Iris pigment epithelial cell (primary cell): ENCODE results near the gene NKAIN4.
A peak's percentile ranks its signal among the peaks of the same experiment; 100 is the strongest.

ENCODE experiments used
- DNase-seq: peaks from one replicate; pipeline ENCODE4 v3.0.0-alpha.2; 2011; ENCODE audit warnings: low read depth

Gene NKAIN4

DNA sequence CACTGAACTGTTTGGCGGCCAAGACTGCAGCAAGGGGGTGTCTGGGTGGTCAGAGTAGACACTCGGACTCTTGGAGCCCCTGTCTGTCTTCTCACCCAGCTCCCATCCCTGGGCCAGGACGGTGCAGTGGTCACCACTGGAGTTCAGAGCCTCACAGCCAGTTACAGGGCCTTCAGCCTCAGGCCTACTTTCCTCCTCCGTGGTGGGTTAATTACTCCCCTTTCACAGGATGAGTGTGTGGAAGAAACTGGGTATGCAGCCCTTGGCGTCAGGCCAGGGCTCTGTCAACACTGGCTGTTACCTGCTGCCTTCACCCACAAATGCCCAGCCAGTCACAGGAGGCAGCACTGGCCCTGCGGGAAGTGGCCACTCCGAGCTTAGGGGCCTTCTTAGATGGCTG lies 36.6 kb downstream of the NKAIN4 start:
- no peak for DNase-seq

DNA sequence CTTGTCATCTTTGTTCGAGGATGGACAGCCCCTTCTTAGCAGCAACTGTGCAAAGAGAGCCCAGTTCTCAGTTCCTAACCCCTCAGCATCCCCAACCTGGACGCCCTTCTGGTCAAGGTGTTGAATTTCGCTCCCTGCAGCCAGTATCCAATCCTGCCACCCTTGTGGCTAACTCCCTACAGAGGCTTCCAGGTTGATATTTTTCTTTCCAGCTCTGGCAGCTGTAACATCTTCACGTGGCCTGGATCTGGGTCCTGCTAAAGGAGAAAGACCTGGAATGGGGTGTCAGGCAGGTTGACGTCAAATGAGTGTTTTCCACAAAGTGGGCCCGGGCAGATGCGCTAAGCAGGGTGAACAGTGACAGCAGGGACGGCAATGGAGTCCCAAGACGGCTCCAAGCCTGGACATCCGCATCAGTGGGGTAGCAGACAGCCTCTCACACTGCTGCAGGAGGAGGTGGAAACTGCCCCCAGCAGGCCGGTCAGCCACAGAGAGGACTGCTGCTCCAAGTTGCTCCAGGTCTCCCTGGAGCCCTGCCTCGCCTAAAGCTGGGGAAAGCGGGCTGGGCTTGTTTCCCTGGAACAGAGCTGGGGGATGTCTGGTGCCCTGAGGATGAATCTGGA lies 37.3 kb downstream of the NKAIN4 start:
- no peak for DNase-seq

DNA sequence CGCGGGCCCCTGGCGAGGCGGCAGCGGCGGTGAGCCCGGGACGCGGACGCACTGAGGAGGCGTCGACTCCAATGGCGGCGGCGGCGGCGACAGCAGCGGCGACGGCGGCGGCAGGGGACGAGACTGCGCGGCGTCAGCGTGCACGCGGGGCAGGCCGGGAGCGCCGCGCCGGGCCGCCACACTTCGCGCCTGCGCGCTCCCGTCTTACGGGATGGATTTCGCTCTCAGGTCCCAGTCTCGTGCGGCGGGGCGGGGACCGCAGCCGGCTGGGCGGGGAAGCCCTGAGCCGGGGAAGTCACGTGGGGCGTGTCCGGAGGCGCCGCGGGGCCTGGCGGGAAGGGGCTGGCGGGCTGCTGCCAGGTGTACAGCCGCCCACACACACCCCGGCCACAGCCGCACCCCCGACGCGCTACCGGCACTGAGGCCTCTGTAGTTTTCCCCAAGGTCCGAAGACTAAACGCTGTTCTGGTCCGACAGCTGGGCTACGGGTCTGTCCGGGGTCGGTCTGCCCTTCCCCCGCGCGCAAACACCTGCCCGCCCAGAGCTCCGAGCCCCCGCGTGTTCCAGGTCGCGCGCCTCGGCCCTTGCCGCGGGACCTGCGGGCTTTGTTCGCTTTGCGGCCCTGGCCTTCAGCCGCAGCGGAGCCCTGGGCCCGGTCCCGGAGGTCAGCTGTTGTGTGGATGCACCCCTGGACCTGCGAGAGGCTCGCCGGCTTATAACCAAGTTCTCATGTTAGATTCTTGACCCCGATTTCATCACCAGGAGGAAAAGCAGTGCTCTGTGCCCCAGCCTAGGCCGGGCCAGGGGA lies 38.0 kb downstream of the NKAIN4 start, which contains the start of gene YTHDF1:
Gene YTHDF1 (minus strand): TSS at position 91 of the 808 bp plus-strand sequence. CDS start 239 bp downstream, outside the sequence.
- peak; percentile 92 for DNase-seq

DNA sequence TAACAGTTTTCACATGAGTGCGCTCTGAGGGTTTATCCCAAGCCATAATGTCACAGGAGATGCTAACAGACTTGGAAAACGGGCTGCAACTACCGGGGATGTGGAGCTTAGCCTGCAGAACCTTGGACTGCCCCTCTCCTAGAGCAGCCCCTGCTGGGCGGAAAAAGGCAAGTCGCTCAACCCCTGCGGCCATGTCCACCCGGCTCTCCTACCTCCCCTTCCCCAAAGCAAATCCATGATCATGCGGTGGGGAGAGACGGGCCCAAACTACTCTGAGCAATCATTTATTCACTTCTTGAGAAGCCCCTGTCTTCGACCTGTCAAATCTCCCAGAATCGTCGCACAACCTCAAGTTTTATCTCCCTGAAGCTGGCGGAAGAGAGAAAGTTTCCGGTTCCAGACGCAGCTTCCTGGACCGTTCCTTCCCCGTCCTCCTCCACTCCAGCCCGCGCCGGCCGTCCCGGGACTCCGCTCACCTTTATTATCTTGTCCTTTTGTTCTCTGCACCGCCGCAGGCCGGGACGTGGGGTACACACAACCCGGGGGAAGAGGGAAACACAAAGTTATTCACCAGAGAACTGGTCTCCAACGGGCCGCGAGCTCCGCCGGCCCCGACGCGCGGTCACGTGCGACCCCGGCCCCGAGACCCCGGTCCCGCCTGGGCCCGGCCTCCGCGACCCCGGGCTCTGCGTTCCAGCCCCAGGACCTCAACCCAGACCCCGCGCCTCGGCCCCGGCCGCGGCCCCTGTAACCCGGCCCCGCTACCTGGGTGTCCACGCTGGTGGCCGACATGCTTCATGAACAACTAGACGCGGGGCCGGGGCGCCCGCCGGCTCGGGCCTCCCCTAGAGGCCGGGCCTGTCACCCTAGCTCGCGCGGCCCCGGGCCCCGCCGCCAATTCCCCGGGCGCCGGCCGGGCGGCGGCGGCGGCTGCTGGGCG lies 38.9 kb downstream of the NKAIN4 start:
- peak; percentile 70 for DNase-seq

DNA sequence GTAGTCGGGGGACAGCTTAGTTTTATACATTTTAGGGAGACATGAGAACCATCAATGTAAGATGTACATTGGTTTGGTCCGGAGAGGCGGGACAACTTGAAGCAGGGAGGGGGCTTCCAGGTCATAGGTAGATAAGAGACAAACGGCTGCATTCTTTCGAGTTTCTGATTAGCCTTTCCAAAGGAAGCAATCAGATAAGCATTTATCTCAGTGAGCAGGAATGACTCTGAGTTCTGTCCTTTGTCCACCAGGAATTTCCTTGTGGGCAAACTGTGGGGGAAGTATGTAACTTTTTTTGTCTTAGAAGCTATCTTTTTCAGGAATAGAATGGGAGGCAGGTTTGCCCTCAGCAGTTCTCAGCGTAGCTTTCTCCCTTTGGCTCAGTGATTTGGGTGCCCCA lies 39.7 kb downstream of the NKAIN4 start:
- no peak for DNase-seq

DNA sequence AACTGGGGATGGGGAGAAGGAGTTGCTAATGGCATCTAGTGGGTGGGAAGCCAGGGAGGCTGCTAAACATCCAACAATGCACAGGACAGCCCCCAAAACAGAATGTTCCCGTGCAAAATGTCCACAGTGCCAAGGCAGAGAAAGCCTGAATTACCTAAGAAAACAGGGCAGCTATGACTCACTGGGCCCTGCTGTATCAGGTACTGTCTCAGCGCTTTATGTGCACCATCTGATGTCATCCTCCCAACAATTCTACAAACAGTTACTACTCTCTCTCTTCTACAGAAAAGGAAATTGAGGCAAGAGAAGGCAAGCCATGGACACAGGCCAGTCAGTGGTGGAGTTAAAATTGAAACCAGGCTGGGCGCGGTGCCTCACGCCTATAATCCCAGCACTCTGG lies 41.5 kb downstream of the NKAIN4 start:
- peak; percentile 45 for DNase-seq

DNA sequence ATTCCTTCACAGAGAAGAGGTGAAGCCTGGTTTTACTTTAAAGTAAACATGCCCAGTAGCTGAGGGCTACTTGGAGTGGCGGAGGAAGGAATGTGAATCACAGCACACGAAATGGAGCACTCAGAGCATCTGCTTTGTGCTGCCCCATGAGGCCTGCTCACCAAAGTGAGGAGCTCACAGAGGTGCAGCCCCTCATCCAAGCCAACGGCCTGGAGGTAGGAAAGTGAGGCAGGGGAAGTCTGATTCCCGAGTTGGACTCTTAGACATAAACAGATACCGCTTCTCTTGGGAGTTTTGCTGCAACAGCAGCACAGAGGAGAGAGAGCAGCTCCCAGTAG lies 41.9 kb downstream of the NKAIN4 start:
- peak; percentile 23 for DNase-seq

DNA sequence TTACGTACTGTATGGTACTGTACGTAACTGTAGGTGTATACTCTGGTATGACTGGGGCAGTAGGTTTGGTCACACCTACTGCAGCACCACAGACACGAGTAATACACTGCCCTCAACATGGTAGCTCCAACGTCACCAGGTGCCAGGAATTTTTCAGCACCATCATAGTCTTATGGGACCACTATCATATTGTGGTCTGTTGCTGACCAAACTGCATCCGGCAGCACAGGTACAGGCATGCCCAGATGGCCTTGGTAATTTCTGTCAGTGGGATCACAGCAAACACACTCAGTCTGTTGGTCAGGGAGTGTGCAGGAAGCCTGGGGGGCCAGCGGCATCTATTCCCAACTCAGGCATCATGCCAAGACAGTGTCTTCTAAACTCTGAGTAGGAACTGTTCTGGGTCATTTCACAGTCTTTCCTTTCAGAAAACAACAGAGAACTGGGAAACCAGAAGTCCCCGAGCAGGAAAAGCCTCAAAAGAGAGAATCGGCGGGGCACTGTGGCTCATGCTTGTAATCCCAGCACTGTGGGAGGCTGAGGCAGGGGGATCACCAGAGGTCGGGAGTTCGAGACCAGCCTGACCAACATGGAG lies 44.2 kb downstream of the NKAIN4 start:
- DNase-seq = no peak

DNA sequence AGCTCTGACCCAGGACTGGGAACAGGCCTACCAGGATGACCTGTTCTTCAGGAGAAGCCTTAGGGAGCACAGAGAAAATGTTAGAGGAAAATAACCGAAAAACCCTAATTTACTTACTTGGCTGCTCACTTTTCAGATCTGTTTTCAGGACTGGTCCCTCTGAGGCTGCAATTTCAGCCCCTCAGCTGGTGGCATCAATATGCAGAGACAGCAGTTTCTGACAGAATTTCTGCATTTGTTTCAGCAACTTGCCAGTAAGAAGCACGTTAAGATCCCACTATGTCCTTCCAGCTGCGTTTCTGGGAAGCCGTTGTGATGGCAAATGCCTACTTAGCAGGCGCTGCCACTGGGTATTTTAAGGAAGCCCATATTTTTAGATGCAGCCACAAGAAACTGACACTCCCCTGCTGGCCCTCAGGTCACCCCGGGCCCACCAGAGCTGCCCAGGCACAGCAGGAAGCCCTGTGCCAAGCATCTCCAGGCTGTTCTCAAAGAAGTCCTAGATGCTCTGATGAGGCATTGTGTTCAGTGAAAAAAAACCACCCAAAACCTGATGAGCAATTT lies 45.8 kb downstream of the NKAIN4 start:
- DNase-seq = no peak

DNA sequence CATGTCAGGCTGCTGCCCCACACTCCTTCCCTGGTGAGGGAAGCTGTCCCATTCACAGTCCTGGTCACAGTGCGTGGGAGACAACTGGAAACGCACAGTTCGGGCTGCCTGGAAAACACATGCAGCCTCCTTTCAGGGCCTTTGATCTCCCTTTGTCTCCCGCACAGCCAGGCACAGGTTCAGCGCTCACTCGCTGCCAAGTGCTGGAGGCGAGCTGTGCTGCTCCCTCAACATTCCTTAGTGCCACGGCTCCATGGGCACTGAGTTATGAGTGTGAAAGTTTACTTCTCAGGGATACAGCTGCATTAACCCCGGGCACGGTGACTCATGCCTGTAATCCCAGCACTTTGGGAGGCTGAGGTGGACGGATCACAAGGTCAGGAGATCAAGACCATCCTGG lies 47.4 kb downstream of the NKAIN4 start:
- DNase-seq = peak; percentile 55

DNA sequence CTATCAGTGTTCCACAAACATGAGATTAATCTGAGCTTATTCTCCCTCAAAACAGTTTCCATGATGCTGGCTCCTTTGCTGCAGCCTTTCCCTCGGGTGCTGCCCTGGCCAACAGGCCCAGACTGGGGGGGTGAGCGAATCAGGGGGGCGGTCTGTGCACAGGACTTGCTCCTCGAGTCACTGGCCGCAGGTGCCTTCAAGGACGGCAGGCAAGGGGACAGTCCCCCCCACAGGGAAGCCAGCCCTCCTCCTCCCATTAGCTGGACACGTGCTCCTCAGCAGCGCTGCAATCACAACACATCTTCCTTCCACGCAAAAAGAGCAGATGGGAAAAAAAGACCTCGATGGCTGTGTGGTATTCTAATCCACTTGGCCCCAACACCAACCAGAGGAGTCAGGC lies 48.4 kb downstream of the NKAIN4 start:
- DNase-seq = no peak

DNA sequence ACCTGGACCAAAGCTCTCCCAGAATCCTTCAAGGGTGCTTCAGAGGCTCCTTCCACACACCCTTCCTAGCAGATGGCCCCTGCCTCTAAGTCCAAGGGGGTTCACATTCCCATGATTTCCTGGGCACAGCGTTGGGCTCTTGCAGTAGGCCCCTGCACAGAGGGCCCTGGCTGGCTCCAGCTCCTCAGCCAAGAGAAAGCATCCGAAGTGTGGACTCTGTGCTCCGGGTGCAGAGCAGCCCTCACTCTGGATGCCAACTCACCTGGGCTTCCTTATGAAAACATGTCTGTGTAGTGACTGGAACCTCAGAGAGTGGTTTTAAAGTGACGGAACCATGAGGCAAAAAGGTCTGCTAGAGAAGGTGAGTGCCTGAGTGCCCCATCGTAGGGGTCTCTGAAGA lies 49.9 kb downstream of the NKAIN4 start:
- DNase-seq = no peak

DNA sequence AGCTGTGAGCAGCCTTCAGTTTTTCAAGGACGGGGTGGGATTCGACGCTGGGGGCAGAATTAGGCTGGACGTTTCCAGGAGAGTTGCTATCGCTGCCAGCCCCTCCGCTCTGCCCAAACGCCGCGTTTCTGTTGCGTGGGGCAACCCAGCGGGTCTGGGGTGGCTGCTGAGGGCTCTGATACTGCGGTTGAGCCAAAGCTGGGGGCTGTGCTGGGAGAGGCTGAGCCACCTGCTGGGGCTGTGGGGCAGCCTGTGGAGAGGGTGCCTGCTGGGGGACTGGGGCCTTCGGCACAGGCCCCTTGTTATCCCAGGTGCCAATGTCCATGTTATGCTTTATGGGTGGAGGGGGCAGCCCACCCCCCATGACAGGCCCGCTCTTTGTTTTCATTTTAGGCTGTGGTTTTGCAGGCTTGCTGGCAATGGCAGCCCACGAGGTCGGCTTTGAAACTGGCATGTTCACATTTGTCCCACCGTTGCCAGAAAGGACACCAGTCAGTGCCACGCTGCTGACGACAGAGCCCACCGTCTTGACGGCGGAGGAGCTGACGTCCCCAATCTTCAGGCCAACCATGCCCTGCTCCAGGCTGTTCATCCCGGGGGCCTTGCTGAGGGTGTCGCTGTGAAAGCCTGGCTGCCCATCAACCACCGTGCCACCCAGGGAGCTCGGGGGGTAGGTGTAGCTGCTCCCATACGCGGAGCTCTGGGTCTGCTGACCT lies 51.3 kb downstream of the NKAIN4 start:
- DNase-seq = no peak

DNA sequence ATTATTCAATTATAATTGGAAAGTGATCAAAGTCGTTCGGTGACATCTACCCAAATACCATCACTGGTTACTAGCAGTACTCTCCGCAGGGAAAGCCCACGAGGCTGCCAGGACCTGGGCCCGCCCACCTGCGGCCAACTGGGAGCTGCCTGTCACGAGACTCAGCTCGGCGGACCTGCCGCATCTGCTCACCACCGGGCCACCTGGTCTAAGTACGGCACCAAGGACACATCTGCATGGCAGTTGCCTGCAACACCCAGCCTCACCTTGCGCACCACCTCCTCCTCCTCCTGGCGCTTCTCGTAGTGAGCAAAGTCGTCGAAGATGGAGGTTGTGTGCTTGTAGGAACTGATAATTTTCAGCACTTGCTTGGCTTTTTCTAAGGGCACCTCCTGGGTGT lies 52.2 kb downstream of the NKAIN4 start:
- no peak for DNase-seq

DNA sequence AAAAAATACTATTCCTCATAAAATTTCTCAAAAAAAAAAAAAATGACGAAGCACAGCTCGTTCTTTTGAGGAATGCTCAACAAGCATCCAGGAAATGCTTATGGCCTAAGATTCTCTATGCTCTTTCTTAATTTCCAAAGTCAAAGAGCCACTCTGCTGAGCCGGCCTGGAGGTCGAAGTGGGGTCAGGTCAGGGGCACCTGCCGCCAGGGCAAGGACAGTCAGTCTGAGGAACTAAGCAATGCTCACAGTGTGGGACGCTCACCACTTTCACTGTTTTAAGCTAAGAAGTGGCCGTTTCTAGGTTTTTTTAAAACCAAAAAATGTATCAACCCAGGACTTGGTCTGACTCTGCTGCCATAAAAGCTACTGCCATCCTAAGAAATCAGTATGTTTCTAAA lies 55.7 kb downstream of the NKAIN4 start:
- no peak for DNase-seq

DNA sequence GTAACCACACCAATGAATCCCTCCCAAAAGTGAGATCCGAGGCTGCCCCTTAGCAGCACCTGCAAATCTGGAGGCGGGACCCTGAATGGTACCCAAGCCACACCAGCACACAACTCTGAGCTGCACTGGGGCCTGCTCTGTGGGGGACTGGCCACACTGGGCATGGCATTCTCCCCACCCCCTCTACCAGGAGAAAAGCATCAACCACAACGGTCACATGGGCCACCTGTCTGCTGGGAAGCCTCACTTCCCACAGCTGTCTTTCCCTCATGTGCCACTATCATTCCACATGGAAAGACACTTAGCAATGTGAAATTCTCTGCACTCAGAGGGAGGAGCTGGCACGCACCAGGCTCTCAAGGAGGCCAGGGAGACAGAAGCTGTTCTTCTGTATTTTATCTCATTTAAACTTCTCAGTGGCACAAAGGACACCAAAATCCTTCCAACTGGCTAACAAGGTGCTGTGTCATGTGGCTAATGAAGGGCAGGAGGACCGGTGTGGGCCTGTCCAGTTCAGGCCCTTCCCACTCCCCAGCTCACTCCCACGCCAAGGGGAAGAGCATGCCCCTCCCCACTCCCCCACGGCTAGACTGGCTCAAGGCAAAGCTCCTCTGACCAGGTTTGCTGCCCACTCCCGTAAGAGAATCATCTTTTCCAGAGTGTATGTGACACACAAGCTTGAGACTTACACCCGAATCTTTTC lies 57.3 kb downstream of the NKAIN4 start:
- DNase-seq = no peak

DNA sequence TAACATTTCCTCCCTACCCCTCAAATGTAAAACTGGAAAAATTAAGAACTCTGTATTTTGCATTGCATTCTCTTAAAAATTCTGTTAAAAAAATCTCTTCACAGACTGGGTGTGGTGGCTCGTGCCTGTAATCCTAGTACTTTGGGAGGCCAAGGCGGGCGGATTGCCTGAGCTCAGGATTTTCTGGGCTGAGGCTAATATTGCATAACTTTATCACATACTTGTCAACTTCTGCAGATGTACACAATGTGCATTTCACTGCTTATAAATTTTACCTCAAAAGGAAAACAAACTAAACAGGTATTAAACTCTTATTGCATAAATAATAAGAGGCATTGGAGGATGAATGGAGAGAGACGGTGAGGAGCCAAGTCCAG lies 59.5 kb downstream of the NKAIN4 start:
- no peak for DNase-seq

DNA sequence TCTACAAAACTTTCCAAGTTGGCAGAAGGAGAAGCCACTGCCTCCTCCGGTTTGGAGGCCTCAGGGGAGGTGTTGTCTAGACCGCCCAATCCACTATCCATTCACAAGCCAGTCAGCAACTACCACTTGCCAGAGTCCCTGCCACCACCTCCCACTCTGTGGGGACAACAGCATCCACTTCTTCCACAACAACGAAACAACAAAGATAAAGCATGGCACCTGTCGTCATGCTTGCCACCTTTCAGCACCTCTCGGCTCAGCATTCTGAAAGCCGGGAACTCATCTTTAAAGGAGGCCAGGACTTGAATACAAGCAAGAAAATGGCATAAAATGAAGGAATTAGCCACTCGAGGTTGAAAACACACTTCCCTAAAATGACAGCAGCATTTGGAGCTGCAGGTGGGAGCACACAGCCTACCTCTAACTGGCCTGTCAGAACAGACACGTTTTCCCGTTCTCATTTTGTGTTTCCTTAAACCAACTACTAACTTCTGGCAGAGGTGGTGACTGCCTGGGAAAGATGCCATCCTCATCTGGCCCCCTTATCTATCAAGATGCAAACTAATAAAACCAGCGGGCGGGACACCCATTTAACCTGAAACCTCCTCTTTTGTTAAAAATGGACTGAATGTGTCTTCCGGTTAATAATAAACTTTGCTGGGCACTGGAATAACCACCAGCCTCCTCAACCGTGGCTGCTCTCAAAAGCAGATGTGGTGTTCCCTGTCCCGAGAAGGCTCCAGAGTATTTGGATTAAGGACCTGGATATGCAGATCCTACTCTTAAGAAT lies 60.1 kb downstream of the NKAIN4 start:
- no peak for DNase-seq

DNA sequence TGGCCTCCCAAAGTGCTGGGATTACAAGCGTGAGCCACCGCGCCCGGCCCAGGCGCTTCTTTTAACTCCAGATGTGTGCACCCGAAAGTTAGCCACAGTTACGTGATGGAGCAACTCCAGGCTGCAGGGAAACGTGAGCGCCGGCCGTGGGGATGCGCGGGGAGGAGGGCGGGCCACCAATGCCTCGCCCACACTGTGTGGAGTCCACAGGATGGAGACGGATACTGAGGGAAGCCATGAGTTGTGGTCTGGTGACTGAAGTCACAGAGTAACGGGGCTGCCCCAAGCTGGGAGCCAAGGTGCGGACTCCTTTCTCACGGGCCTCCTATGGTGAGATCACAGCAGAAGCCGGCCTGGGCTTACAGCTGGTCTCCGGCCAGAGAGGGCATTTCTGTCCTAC lies 61.5 kb downstream of the NKAIN4 start:
- DNase-seq = no peak

DNA sequence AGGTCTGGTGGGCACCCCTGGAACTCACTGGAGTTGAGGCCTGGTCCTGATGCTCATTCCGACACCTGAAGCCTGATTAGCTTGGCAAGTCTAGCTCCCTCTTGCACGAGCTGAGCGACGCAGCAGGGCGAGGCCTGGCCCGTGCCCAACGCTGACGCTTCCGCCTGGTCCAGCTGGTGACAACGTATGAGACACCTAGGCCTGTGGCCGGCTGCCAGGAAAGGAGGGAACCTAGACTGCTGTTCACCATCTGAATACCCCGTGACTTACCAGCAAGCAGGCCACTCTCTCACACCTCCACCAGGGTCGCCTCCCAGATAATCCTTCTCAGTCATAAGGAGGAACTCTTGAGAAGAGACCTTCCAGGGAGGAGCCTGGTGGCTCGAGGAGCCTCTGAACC lies 62.9 kb downstream of the NKAIN4 start:
- no peak for DNase-seq
